CD4-positive, alpha-beta T cell treated with Interleukin-15 for 4 hours (primary cell): Measurements from ENCODE around the gene CAPN13.

Source experiments
- DNase-seq: peaks from one replicate; pipeline ENCODE4 v3.0.0-alpha.2; 2020; ENCODE audit warnings: low spot score

Gene CAPN13

GRCh38 chr2:30683236-30683956 is 123.8 kb downstream of the CAPN13 start:
- no peak for DNase-seq

GRCh38 chr2:30681022-30681421 is 126.2 kb downstream of the CAPN13 start:
- no peak for DNase-seq

- DNase-seq = no peak
Measured at GRCh38 chr2:30680121-30680520, 127.1 kb downstream of the CAPN13 start.

DNA sequence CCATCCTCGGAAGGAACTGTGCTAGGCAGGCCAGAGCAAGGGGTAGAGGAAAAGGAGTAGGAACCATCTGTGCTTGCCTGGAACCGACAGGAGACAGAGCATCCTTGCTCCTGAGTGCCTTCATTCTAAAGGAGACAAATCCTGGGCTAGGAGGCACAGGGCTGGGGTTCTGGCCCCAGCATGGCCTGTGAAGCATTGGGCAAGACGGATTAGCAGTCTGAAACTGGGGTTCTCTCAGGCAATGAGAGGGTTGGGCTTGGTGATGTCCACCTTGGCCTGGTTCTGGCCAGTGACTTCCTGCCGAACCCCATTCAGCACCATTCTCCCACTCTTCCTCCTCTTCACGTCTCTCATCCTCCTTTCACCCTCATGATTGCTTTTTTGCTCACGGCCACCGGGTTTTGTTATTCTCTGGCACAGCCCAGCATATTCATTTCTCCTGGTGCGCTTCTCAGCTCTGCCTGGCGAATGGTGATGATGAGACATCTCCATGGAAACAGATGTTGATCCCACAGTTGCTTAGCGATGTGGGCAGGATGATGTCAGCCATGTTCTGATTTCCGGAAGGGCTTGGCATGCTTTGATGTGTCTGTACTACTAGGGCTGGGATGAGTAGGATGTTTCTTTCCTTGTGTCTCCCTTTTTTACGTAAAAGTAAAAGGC is 127.7 kb downstream of the CAPN13 start:
- DNase-seq = no peak

- no peak for DNase-seq
Measured at GRCh38 chr2:30678410-30679137, 128.7 kb downstream of the CAPN13 start.

DNA sequence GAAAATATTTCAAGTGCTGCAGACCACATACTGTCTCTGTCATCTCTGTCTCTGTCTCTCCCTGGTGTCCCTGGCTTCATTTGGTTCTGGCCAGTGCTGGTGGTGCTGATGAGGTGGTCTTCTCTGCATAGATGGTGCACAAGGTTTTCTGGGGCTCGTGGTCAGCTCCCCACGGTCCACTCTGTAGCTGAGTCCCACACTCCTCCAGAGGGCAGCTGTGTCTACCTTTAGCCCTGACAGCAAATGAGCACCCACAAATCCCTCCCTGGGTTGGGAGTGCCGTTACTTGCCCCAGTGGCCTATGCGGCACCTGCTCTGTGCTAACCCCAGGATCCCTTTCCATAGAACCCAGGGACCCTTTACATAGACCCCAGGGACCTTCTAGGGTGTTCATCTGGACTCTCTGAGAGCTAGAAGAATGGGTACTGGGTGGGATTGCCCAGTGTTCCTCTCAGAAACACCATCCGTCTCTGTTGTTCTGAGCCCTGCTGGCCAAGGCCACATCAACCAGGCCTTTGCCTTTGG is 129.3 kb downstream of the CAPN13 start:
- DNase-seq = no peak

DNA sequence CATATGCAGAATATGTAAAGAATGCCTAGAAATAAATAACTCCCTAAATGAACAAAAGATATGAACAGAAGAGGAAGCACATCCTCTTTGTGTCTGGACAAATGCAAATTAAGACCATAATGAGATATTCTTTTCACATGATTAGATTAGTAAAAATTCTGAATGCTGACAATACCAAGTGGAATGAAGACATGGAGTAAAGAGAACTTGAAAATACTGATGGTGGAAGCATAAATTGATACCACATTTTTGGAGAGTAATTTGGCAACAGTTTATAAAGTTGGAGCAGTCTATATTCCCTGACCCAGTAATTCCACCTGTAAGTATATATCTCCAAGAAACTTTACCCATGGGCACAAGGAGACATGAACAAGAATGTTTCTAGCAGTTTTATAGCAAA is 130.0 kb downstream of the CAPN13 start:
- no peak for DNase-seq

GRCh38 chr2:30675758-30676157 is 131.5 kb downstream of the CAPN13 start:
- no peak for DNase-seq

- DNase-seq = no peak
Measured at GRCh38 chr2:30673127-30673526, 134.1 kb downstream of the CAPN13 start.
